Astrocyte of the spinal cord (primary cell): ENCODE measurements around the gene SLC12A8.

Experiments used
- DNase-seq: peaks from one replicate; pipeline ENCODE4 v3.0.0; 2011; ENCODE audit warnings: low read depth, low spot score
- H3K4me3 ChIP-seq: 2 replicates; pipeline ENCODE4 v1.5.1; 2011; ENCODE audit warnings: low read depth, mild to moderate bottlenecking, low read length, moderate library complexity
- in situ Hi-C: cut with HindIII; loops from 2 replicates; pipeline ENCODE4 v1.10.0; 2017; ENCODE audit warnings: low sequenced_read_pairs
- TF ChIP-seq, protein P1 (sequence below): IDR thresholded peaks from 2 replicates; pipeline ENCODE4 v1.5.1; 2012; ENCODE audit warnings: low read depth, mild to moderate bottlenecking, low read length, inconsistent platforms

SLC12A8 gene

DNA sequence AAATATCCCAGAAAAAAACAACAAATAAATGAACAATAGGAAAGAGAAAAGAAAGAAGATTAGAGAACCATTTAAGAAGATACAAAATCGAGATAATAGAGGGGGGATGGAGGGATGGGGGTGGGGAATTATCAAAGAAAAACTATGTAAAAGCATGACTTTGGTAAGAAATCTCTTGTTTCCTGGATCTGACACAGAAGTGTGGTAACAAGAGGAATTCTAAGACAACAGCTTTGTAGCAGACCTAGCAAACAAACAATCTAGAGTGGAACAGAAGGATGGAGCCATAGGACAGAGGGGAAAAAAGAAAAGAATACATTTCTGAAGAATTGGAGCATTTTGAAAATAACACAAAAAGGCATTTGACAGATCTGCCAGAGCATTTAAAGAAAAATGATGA, 107.4 kb downstream of the SLC12A8 start:
- no peak overlapping the region for H3K4me3 ChIP-seq
- TF ChIP-seq, protein P1, sequence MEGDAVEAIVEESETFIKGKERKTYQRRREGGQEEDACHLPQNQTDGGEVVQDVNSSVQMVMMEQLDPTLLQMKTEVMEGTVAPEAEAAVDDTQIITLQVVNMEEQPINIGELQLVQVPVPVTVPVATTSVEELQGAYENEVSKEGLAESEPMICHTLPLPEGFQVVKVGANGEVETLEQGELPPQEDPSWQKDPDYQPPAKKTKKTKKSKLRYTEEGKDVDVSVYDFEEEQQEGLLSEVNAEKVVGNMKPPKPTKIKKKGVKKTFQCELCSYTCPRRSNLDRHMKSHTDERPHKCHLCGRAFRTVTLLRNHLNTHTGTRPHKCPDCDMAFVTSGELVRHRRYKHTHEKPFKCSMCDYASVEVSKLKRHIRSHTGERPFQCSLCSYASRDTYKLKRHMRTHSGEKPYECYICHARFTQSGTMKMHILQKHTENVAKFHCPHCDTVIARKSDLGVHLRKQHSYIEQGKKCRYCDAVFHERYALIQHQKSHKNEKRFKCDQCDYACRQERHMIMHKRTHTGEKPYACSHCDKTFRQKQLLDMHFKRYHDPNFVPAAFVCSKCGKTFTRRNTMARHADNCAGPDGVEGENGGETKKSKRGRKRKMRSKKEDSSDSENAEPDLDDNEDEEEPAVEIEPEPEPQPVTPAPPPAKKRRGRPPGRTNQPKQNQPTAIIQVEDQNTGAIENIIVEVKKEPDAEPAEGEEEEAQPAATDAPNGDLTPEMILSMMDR = no peak
- no peak for DNase-seq
- in situ Hi-C loops = no loop called here

DNA sequence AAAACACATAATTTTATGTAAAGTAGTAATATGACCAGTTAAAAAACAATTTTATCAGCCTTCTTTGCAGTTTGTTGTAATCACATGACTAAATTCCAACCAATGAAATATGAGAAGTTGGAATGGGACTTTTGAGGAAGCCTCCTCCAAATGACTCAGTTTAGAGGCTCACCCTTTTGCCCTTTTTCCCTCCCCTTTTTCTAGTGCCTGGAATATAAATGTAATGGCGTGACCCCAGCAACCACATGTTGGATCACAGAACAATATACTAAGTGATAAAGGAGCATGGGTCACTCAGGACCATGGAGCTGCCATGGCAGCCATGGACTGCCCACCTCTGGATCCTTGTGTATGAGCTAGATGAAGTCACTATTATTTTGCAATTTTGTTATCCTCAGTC, 107.9 kb downstream of the SLC12A8 start:
- no peak for DNase-seq
- TF ChIP-seq, protein P1 = no peak
- H3K4me3 ChIP-seq = no peak overlapping the region
- in situ Hi-C loops = no loop called here

DNA sequence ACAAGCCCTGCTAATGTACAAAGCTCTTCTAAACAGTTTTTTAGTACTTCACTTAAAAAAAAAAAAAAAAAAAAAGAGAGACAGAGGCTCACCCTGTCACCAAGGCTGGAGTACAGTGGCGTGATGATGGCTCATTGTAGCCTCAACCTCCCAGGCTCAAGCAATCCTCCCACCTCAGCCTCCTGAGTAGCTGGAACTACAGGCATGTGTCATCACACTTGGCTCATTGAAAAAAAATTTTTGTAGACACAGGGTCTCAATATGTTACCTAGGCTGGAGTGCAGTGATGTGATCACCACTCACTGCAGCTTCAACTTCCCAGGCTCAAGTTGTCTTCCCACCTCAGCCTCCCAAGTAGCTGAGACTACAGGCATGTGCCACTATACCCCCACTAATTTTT, 109.1 kb downstream of the SLC12A8 start:
- DNase-seq = no peak
- H3K4me3 ChIP-seq = no peak overlapping the region
- TF ChIP-seq, protein P1 = no peak
- in situ Hi-C loops = no loop called here

DNA sequence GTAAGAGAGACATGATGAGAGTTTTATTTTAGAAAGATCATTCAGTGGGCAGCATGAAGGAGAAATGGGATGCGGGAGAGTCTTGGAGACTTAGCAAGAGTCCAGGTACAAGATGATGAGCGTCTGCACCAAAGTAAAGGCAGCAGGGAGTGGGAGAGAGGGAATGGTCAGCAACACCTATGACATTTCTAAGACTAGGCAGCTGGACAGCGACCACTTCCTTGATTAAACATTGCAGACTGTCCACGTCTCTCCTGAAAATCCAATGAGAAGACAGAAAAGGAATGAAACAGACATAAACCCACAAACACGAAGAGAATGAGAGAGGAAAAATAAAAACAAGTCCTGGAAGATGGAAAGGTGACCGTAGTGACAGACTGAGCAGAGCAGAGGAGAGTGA, 110.1 kb downstream of the SLC12A8 start:
- no peak for DNase-seq
- in situ Hi-C loops = no loop called here
- H3K4me3 ChIP-seq = no peak overlapping the region
- TF ChIP-seq, protein P1 = no peak

DNA sequence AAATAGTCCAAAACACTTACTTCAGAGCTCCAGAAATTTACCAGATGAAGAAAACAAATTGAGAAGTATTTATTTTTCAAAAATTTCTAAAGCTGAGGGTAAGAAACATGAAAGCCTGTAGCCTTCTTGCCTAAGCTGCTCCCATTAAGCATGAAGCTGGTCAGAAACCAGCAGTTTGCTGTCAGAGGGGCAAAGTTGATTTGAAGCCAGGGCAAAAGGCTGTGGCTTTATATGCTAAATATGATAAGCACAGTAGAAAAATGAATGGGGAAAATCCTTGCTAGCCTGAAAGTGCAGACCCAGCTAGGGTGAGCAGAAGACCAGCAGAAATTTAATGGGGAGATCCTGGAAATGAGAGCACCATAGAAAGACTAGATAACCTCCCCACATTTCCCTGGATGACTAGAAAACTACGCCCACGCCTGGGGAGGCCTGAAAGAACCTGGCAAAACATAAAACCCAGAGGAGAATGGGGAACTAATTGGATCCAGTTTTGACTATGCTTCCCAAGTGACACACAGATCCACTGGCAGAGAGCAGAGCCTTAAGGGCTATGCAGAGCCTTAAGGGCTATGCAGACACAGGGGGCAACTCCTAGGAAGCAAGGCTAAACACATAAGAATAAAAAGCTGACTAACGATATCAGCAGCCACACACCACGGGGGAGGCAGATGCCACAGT, 113.8 kb downstream of the SLC12A8 start:
- DNase-seq = no peak
- H3K4me3 ChIP-seq = no peak overlapping the region
- in situ Hi-C loops = no loop called here
- TF ChIP-seq, protein P1 = no peak

DNA sequence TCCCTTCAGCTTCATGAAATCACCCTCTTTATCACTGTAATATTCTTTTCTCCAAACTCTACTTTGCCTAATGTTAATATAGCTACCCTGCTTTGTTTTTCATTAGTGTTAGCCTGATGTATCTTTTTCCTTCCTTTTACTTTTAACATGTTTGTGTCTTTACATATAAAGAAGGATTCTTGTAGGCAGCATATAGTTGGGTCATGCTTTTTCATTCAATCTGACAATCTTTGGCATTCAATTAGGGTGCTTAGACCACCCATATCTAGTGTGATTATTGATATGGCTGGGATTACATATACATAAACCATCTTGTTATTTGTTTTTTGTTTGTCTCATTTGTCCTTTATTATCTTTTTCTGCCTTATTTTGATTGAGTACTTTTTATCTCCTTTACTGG, 121.9 kb downstream of the SLC12A8 start:
- in situ Hi-C loops = no loop called here
- TF ChIP-seq, protein P1 = no peak

More for the DNA sequence above, 121.9 kb downstream of the SLC12A8 start:
- H3K4me3 ChIP-seq = no peak overlapping the region
- DNase-seq = no peak
